Stimulated activated CD4-positive, alpha-beta T cell treated with anti-CD3 and anti-CD28 coated beads, Interleukin-15, amount 100 ng/mL, for 24 hours (primary cell): ENCODE results near the gene CYP2E1.
"Not testable (repeated sequence)": the region's sequence is repeated elsewhere in the genome, so short reads cannot be mapped to it uniquely, and the experiment has no call there.

Experiments
- DNase-seq: peaks from one replicate; pipeline ENCODE4 v3.0.0-alpha.2; 2020

Gene CYP2E1

GRCh38 chr10:133528845-133529575 lies 1.8 kb downstream of the CYP2E1 start:
- DNase-seq, result peak; percentile 25

- no peak for DNase-seq
Observed at GRCh38 chr10:133529576-133529946, 2.4 kb downstream of the CYP2E1 start.

GRCh38 chr10:133530506-133530905 lies 3.3 kb downstream of the CYP2E1 start:
- DNase-seq, result no peak

- no peak for DNase-seq
Observed at GRCh38 chr10:133532871-133533270, 5.7 kb downstream of the CYP2E1 start.

GRCh38 chr10:133534417-133534816 lies 7.3 kb downstream of the CYP2E1 start:
- no peak for DNase-seq

- no peak for DNase-seq
Observed at GRCh38 chr10:133536198-133536597, 9.0 kb downstream of the CYP2E1 start.

- no peak for DNase-seq
Observed at GRCh38 chr10:133537546-133538545, 10.7 kb downstream of the CYP2E1 start.

GRCh38 chr10:133541441-133541975 lies 14.3 kb downstream of the CYP2E1 start:
- not testable (repeated sequence) for DNase-seq

- DNase-seq, result no peak
Observed at GRCh38 chr10:133544506-133544905, 17.3 kb downstream of the CYP2E1 start.

GRCh38 chr10:133554600-133554999 lies 27.4 kb downstream of the CYP2E1 start:
- no peak for DNase-seq

GRCh38 chr10:133555521-133555920 lies 28.4 kb downstream of the CYP2E1 start:
- DNase-seq, result no peak

GRCh38 chr10:133557381-133557780 lies 30.2 kb downstream of the CYP2E1 start:
- DNase-seq, result no peak

GRCh38 chr10:133559216-133559615 lies 32.1 kb downstream of the CYP2E1 start:
- no peak for DNase-seq

- no peak for DNase-seq
Observed at GRCh38 chr10:133564816-133565215, 37.7 kb downstream of the CYP2E1 start.

- DNase-seq, result peak; percentile 18
Observed at GRCh38 chr10:133565441-133566294, 38.5 kb downstream of the CYP2E1 start, which contains the start of gene SYCE1. TSS of gene SYCE1 (minus strand) at chr10:133565583. CDS start at chr10:133565529, 54 bp downstream.

- DNase-seq, result no peak
Observed at GRCh38 chr10:133567119-133567518, 40.0 kb downstream of the CYP2E1 start.

- DNase-seq, result no peak
Observed at GRCh38 chr10:133567609-133568286, 40.6 kb downstream of the CYP2E1 start.

- DNase-seq, result no peak
Observed at GRCh38 chr10:133568287-133568614, 41.1 kb downstream of the CYP2E1 start.

- DNase-seq, result not testable (repeated sequence)
Observed at GRCh38 chr10:133568831-133569527, 41.8 kb downstream of the CYP2E1 start.

- DNase-seq, result not testable (repeated sequence)
Observed at GRCh38 chr10:133569801-133570200, 42.6 kb downstream of the CYP2E1 start.

GRCh38 chr10:133572055-133572454 lies 44.9 kb downstream of the CYP2E1 start:
- not testable (repeated sequence) for DNase-seq
